T-helper 1 cell treated with Interleukin-12 subunit alpha and Interleukin-12 subunit beta and Interleukin-4 antibody, amounts not matched to agents 30 μg/mL and 1 μg/mL, for 36 hours (primary cell): Measurements from ENCODE around the gene NLE1.
"Not testable (repeated sequence)": the region's sequence is repeated elsewhere in the genome, so short reads cannot be mapped to it uniquely, and the experiment has no call there.

Experiments used
- H3K27ac Mint-ChIP-seq: one replicate; pipeline ENCODE4 v1.8.0; 2021; ENCODE audit warnings: mild to moderate bottlenecking, mixed read lengths
- H3K27me3 Mint-ChIP-seq: one replicate; pipeline ENCODE4 v1.8.0; 2021; ENCODE audit warnings: low read depth, mixed read lengths
- H3K36me3 Mint-ChIP-seq: one replicate; pipeline ENCODE4 v1.8.0; 2021; ENCODE audit warnings: low read depth, mixed read lengths
- H3K4me1 Mint-ChIP-seq: one replicate; pipeline ENCODE4 v1.8.0; 2021; ENCODE audit warnings: low read depth, mixed read lengths
- H3K4me3 Mint-ChIP-seq: one replicate; pipeline ENCODE4 v1.8.0; 2021; ENCODE audit warnings: mild to moderate bottlenecking, moderate library complexity, mixed read lengths
- H3K9me3 Mint-ChIP-seq: one replicate; pipeline ENCODE4 v1.8.0; 2021; ENCODE audit warnings: mixed read lengths

NLE1 gene

GRCh38 chr17:35152421-35153140, 10.5 kb upstream of the NLE1 start:
- Mint-ChIP-seq H3K27me3 (peaks cover 25% of the 10 kb centered on the region), H3K9me3 (no peaks in the 10 kb centered on the region), H3K4me3 (no peak overlapping the region), H3K4me1 (no peaks in the 10 kb centered on the region), H3K36me3 (no peaks in the 10 kb centered on the region), H3K27ac (no peak overlapping the region)

- H3K4me3 Mint-ChIP-seq, H3K36me3 Mint-ChIP-seq, H3K27ac Mint-ChIP-seq, H3K4me1 Mint-ChIP-seq, H3K9me3 Mint-ChIP-seq: not testable (repeated sequence)
- peaks cover 25% of the 10 kb centered on the region for H3K27me3 Mint-ChIP-seq
These were observed 9.0 kb upstream of the NLE1 start for GRCh38 chr17:35151080-35151479.

GRCh38 chr17:35149941-35150340, 7.8 kb upstream of the NLE1 start:
- H3K9me3 Mint-ChIP-seq, result no peaks in the 10 kb centered on the region
- H3K27ac Mint-ChIP-seq, result no peak overlapping the region

GRCh38 chr17:35148144-35148543, 6.0 kb upstream of the NLE1 start:
- no peak overlapping the region for H3K27ac Mint-ChIP-seq
- H3K27me3 Mint-ChIP-seq, result peaks cover 14% of the 10 kb centered on the region
- no peaks in the 10 kb centered on the region for H3K4me1 Mint-ChIP-seq
- H3K4me3 Mint-ChIP-seq, result no peak overlapping the region
- H3K9me3 Mint-ChIP-seq, result no peaks in the 10 kb centered on the region
- no peaks in the 10 kb centered on the region for H3K36me3 Mint-ChIP-seq

More at GRCh38 chr17:35149941-35150340, 7.8 kb upstream of the NLE1 start:
- no peaks in the 10 kb centered on the region for H3K36me3 Mint-ChIP-seq
- H3K4me1 Mint-ChIP-seq, result no peaks in the 10 kb centered on the region
- peaks cover 25% of the 10 kb centered on the region for H3K27me3 Mint-ChIP-seq
- H3K4me3 Mint-ChIP-seq, result no peak overlapping the region

GRCh38 chr17:35147375-35147905, 5.3 kb upstream of the NLE1 start, which contains the start of gene UNC45B:
UNC45B (plus strand) TSS chr17:35147817; CDS start chr17:35148264, 447 bp downstream.
- Mint-ChIP-seq H3K27me3 (peaks cover 8% of the 10 kb centered on the region), H3K9me3 (no peaks in the 10 kb centered on the region), H3K36me3 (no peaks in the 10 kb centered on the region), H3K27ac (no peak within 1 kb of the TSS), H3K4me1 (peaks cover 1% of the 10 kb centered on the region), H3K4me3 (no peak within 1 kb of the TSS)

GRCh38 chr17:35146214-35146833, 4.2 kb upstream of the NLE1 start:
- Mint-ChIP-seq H3K4me3 (no peak overlapping the region), H3K36me3 (no peaks in the 10 kb centered on the region), H3K9me3 (no peaks in the 10 kb centered on the region), H3K4me1 (peaks cover 4% of the 10 kb centered on the region), H3K27me3 (peaks cover 3% of the 10 kb centered on the region), H3K27ac (no peak overlapping the region)

- Mint-ChIP-seq H3K4me3 (no peak overlapping the region), H3K36me3 (no peaks in the 10 kb centered on the region), H3K27ac (no peak overlapping the region), H3K4me1 (peaks cover 9% of the 10 kb centered on the region), H3K9me3 (no peaks in the 10 kb centered on the region), H3K27me3 (peaks cover 3% of the 10 kb centered on the region)
These were observed 2.7 kb upstream of the NLE1 start for GRCh38 chr17:35144840-35145239.

- peaks cover 9% of the 10 kb centered on the region for H3K4me1 Mint-ChIP-seq
- H3K27ac Mint-ChIP-seq, result peak overlapping the region; percentile 57
- no peaks in the 10 kb centered on the region for H3K9me3 Mint-ChIP-seq
- H3K27me3 Mint-ChIP-seq, result no peaks in the 10 kb centered on the region
- H3K4me3 Mint-ChIP-seq, result peak overlapping the region; percentile 81
- H3K36me3 Mint-ChIP-seq, result peaks cover 7% of the 10 kb centered on the region
These were observed 329 bp upstream of the NLE1 start for GRCh38 chr17:35142467-35142796.

- H3K27me3 Mint-ChIP-seq, result no peaks in the 10 kb centered on the region
- no peak overlapping the region for H3K4me3 Mint-ChIP-seq
- H3K36me3 Mint-ChIP-seq, result peaks cover 23% of the 10 kb centered on the region
- no peaks in the 10 kb centered on the region for H3K9me3 Mint-ChIP-seq
- no peak overlapping the region for H3K27ac Mint-ChIP-seq
- H3K4me1 Mint-ChIP-seq, result peaks cover 9% of the 10 kb centered on the region
These were observed 3.9 kb downstream of the NLE1 start for GRCh38 chr17:35138218-35138617.

GRCh38 chr17:35135322-35135721, 6.8 kb downstream of the NLE1 start:
- H3K4me3 Mint-ChIP-seq, result no peak overlapping the region
- no peaks in the 10 kb centered on the region for H3K9me3 Mint-ChIP-seq
- H3K27ac Mint-ChIP-seq, result no peak overlapping the region
- peaks cover 1% of the 10 kb centered on the region for H3K4me1 Mint-ChIP-seq
- peaks cover 28% of the 10 kb centered on the region for H3K36me3 Mint-ChIP-seq
- no peaks in the 10 kb centered on the region for H3K27me3 Mint-ChIP-seq

- Mint-ChIP-seq H3K27ac (no peak overlapping the region), H3K4me3 (no peak overlapping the region), H3K9me3 (no peaks in the 10 kb centered on the region), H3K36me3 (peaks cover 23% of the 10 kb centered on the region), H3K27me3 (no peaks in the 10 kb centered on the region), H3K4me1 (peaks cover 5% of the 10 kb centered on the region)
These were observed 9.1 kb downstream of the NLE1 start for GRCh38 chr17:35132816-35133550.

- Mint-ChIP-seq H3K4me3 (no peak overlapping the region), H3K27ac (no peak overlapping the region), H3K36me3 (peaks cover 23% of the 10 kb centered on the region)
These were observed 10.0 kb downstream of the NLE1 start for GRCh38 chr17:35132099-35132498.

GRCh38 chr17:35130392-35130791, 11.7 kb downstream of the NLE1 start:
- Mint-ChIP-seq H3K36me3 (peaks cover 18% of the 10 kb centered on the region), H3K9me3 (no peaks in the 10 kb centered on the region), H3K27ac (no peak overlapping the region), H3K27me3 (no peaks in the 10 kb centered on the region), H3K4me1 (peaks cover 5% of the 10 kb centered on the region), H3K4me3 (no peak overlapping the region)

More at GRCh38 chr17:35132099-35132498, 10.0 kb downstream of the NLE1 start:
- peaks cover 5% of the 10 kb centered on the region for H3K4me1 Mint-ChIP-seq
- no peaks in the 10 kb centered on the region for H3K27me3 Mint-ChIP-seq
- H3K9me3 Mint-ChIP-seq, result no peaks in the 10 kb centered on the region

- H3K36me3 Mint-ChIP-seq, result peaks cover 14% of the 10 kb centered on the region
- peaks cover 5% of the 10 kb centered on the region for H3K4me1 Mint-ChIP-seq
- H3K27me3 Mint-ChIP-seq, result no peaks in the 10 kb centered on the region
- H3K9me3 Mint-ChIP-seq, result no peaks in the 10 kb centered on the region
- H3K27ac Mint-ChIP-seq, result peak overlapping the region; percentile 62
- H3K4me3 Mint-ChIP-seq, result no peak overlapping the region
These were observed 12.1 kb downstream of the NLE1 start for GRCh38 chr17:35129973-35130351.
